HepG2 (cell line): Measurements from ENCODE around the gene SAMD10. TPM values are rescaled to one million over a fixed set of nuclear protein-coding genes. Genes with fewer than 3 reads are reported as not detected.

Experiments
- AKNA ChIP-seq: sonication (generic); formaldehyde crosslinking; IDR thresholded peaks from 2 replicates; pipeline ENCODE4 v1.4.0; 2020; ENCODE audit warnings: missing genetic modification reagents, borderline replicate concordance
- CBFB ChIP-seq: sonication (generic); formaldehyde crosslinking; IDR thresholded peaks from 2 replicates; pipeline ENCODE4 v1.4.0; 2020; ENCODE audit warnings: missing genetic modification reagents
- CC2D1A ChIP-seq: sonication (generic); formaldehyde crosslinking; IDR thresholded peaks from 2 replicates; pipeline ENCODE4 v1.8.1; 2023; ENCODE audit warnings: mild to moderate bottlenecking, missing genetic modification reagents
- ETV6 ChIP-seq: sonication (generic); formaldehyde crosslinking; conservative IDR thresholded peaks from 2 replicates; pipeline ENCODE4 v1.4.0; 2020; ENCODE audit warnings: missing genetic modification reagents
- MAFF ChIP-seq: IDR thresholded peaks from 2 replicates; pipeline ENCODE4 v1.6.1; 2011; ENCODE audit warnings: low read depth, low read length, improper control_type of control experiment
- MEF2D ChIP-seq: sonication (generic); formaldehyde crosslinking; IDR thresholded peaks from 2 replicates; pipeline ENCODE4 v1.5.1; 2020; ENCODE audit warnings: mild to moderate bottlenecking, missing genetic modification reagents
- MTA1 ChIP-seq: sonication (generic); formaldehyde crosslinking; IDR thresholded peaks from 2 replicates; pipeline ENCODE4 v1.4.0; 2020; ENCODE audit warnings: missing genetic modification reagents, mild to moderate bottlenecking, borderline replicate concordance
- STAT5B ChIP-seq: sonication (generic); formaldehyde crosslinking; IDR thresholded peaks from 2 replicates; pipeline ENCODE4 v1.4.0; 2020; ENCODE audit warnings: missing genetic modification reagents
- STAT6 ChIP-seq: sonication (generic); formaldehyde crosslinking; IDR thresholded peaks from 2 replicates; pipeline ENCODE4 v1.4.0; 2020; ENCODE audit warnings: missing genetic modification reagents, mild to moderate bottlenecking, borderline replicate concordance
- TARDBP ChIP-seq: sonication (generic); formaldehyde crosslinking; IDR thresholded peaks from 2 replicates; pipeline ENCODE4 v1.8.0; 2022; ENCODE audit warnings: mild to moderate bottlenecking, missing genetic modification reagents
- TP53 ChIP-seq: sonication (generic); formaldehyde crosslinking; conservative IDR thresholded peaks from 2 replicates; pipeline ENCODE4 v1.4.0; 2020; ENCODE audit warnings: missing genetic modification reagents
- UBTF ChIP-seq: sonication (generic); formaldehyde crosslinking; IDR thresholded peaks from 2 replicates; pipeline ENCODE4 v1.4.0; 2020; ENCODE audit warnings: mild to moderate bottlenecking, missing genetic modification reagents
- ZMAT5 ChIP-seq: sonication (generic); formaldehyde crosslinking; IDR thresholded peaks from 2 replicates; pipeline ENCODE4 v1.5.0; 2020; ENCODE audit warnings: mild to moderate bottlenecking, low read depth, missing genetic modification reagents, borderline replicate concordance
- ZNF326 ChIP-seq: sonication (generic); formaldehyde crosslinking; IDR thresholded peaks from 2 replicates; pipeline ENCODE4 v1.4.0; 2020; ENCODE audit warnings: missing genetic modification reagents, borderline replicate concordance
- polyA plus RNA-seq, 8 experiments: library from polyadenylated mRNA; depleted of rRNA in 3 of 8; stranded (reverse) in 7 of 8; unstranded in 1 of 8; fragments of >200 nt; fragmentation: Illumina TruSeq in 4 of 8; extraction: Trizol in 4 of 8; gene quantifications; 2 replicates each; pipeline versions ENCODE4 v1.2.1 to v1.2.3, GENCODE V29; 2011 to 2016; ENCODE audit warnings: low read depth in 4 of 8, missing spikeins in 1 of 8, mixed read lengths in 1 of 8; ENCODE audit not compliant: insufficient read depth in 1 of 8
- total RNA-seq, 5 experiments: library from RNA; depleted of rRNA; stranded (reverse); fragments of >200 nt; fragmentation: Illumina TruSeq; extraction: Trizol; gene quantifications; 2 replicates each; pipeline ENCODE4 v1.2.3, GENCODE V29; 2016; ENCODE audit warnings: low read depth in 1 of 5
- TF ChIP-seq, protein P1 (sequence below): sonication (generic); formaldehyde crosslinking; IDR thresholded peaks from 2 replicates; pipeline ENCODE4 v1.4.0; 2020; ENCODE audit warnings: missing genetic modification reagents; ENCODE audit errors: not compliant biosample characterization

SAMD10 gene
- total and polyA plus RNA-seq, 2 of the 13 experiments (the other 11 are each of a cell fraction or from before 2014, with no cell fraction given): 6.1 to 11.0 TPM

DNA sequence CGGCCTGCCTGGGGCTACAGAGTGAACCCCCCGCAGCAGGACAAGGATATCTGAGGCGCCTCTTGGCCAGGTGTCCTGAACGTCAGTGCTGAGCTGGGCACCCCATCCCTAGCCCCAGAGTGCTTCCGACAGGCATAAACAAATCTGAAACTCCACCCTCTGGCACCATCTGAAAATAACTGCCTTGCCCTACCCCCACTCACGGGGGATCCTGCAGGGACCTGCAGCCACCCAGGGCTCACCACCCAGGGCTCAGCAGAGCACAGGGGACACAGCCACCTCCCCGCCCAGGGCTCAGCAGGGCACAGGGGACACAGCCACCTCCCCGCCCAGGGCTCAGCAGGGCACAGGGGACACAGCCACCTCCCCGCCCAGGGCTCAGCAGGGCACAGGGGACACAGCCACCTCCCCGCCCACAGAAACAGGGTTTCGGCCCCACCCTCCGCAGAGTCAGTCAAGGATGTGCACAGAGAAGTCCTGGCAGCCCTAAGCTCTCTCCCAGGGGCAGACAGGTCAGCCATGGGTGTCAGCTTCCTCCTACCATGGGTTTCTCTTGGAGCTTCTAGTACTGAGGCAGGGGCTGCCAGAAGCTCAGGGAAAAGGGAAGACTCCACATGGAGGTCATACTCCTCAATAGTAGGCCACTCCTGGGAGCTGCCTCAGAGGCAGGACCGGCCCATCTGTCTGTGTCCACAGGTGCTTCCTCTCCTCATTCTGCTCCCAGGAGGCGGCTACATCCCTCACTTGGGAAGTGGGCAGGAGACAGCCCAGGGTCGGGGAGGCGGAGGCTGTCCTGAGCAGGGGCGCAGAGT lies 27.8 kb downstream of the SAMD10 start (continued):
- TF ChIP-seq AKNA (CRISPR knock-in tag) (no peak), MEF2D (CRISPR knock-in tag) (no peak), STAT5B (no peak), ETV6 (CRISPR knock-in tag) (no peak), MTA1 (CRISPR knock-in tag) (peak; percentile 77; the same call in 1 of the 2 replicates), ZNF326 (no peak), STAT6 (CRISPR knock-in tag) (no peak), CBFB (CRISPR knock-in tag) (no peak), MAFF (no peak), TARDBP (CRISPR knock-in tag) (no peak), CC2D1A (CRISPR knock-in tag) (no peak), UBTF (CRISPR knock-in tag) (no peak), ZMAT5 (no peak), TP53 (CRISPR knock-in tag) (no peak)
- TF ChIP-seq, protein P1, sequence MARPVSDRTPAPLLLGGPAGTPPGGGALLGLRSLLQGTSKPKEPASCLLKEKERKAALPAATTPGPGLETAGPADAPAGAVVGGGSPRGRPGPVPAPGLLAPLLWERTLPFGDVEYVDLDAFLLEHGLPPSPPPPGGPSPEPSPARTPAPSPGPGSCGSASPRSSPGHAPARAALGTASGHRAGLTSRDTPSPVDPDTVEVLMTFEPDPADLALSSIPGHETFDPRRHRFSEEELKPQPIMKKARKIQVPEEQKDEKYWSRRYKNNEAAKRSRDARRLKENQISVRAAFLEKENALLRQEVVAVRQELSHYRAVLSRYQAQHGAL: no peak
